C1 segment of cervical spinal cord (tissue), 14 donors: Measurements from ENCODE around the gene CNTNAP2.
A peak's percentile ranks its signal among the peaks of the same experiment; 100 is the strongest.

Experiments
- DNase-seq, 14 donors: peaks; one replicate each; lab custom pipeline; 2025; lab: John Stamatoyannopoulos, UW

CNTNAP2 gene

DNA sequence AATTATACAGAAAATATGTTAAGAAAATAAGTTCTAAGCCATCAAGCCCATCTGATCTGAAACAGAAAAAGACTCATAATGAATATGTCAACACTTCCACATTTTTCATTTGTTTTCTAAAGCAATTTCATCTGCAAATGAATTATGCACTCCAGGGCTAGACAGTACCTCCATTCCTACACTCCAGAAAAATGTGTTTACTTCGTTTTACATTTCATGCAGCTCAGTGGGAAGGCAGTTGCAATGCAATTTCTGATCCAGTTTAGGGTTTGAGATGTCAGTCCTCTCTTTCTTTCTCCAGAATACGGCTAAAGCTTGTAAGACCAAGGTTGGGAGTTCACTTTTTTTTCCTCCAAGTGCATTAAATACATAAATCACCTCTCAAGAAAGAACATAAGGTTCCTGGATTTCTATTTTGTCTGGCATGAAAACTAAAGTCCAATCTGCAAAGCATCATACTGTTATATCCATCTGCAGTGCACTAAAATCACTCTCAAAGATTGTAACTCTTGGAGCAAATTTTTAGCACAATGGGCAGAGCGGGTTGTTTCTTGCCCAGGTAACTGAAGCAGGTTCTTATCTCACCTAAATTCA, 2125.2 kb downstream of the CNTNAP2 start:
- DNase-seq = no peak

DNA sequence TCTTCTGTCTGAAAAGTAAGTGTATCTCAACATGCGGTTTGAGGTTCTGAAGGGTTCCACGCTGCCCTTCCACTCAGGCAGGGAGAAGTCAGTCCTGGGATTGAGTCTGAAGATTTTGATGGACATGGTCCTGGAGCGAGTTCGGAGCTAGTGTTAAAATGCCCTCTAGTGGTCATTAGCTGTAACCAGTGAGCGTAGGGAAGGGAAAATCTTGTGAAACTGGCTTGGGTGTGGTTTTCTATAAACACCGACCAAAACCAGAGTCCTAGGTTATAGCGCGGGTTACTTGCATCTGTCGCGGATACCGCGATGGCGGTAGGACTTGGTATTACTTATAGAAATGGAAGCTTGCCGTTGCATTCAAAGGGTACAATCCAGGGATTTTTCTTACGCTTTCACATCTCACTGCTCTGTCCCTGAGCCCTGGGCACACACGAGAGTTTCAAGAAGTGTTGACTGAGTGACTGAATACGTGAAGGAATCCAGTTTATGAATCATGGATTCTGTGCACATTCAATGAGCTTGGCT, 2125.8 kb downstream of the CNTNAP2 start:
- DNase-seq = peak in 3 of 14 donors; percentile 7 to 43 (median 19)

GRCh38 chr7:148245381-148245780, 2128.8 kb downstream of the CNTNAP2 start:
- no peak for DNase-seq

DNA sequence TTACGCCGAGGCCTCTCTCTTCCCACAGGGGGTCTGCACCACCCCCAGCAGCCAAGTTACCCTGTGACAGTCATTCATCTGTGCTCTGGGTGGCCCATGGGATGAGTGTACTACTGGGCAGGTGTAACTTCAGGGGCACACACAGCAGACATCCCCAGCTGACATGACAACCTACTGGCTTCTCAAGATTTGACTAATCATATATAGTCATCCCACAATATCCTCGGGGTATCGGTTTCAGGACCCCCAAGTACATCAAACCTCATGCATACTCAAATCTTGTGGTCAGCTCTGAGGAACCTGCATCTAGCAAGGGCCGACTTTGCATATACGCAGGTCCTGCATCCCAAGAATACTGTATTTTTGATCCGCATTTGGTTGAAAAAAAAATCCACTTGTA, 2137.0 kb downstream of the CNTNAP2 start:
- no peak for DNase-seq

- DNase-seq = no peak
Observed at GRCh38 chr7:148255333-148255732, 2138.7 kb downstream of the CNTNAP2 start.

GRCh38 chr7:148256433-148256832, 2139.8 kb downstream of the CNTNAP2 start:
- DNase-seq = no peak

DNA sequence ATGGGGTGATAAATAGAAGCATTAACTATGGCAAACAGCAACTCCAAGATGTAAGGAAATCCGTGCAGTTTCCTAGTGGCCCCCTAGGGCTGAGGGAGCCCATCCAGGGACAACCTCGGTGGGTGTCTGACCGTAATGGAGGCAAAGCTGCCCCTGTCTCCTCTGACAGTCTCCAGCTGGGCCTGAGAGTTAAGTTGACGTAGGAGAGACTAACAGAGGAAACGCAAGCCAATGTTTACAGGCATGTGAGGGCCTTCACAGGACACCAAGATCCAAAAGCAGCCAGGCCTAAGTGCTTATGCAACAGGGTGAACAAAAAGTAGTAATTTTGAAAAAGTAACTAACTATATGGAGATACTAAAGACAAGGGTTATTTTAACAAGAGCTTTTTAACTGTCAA, 2144.0 kb downstream of the CNTNAP2 start:
- DNase-seq = no peak

- DNase-seq = no peak
Observed at GRCh38 chr7:148261523-148261922, 2144.9 kb downstream of the CNTNAP2 start.

DNA sequence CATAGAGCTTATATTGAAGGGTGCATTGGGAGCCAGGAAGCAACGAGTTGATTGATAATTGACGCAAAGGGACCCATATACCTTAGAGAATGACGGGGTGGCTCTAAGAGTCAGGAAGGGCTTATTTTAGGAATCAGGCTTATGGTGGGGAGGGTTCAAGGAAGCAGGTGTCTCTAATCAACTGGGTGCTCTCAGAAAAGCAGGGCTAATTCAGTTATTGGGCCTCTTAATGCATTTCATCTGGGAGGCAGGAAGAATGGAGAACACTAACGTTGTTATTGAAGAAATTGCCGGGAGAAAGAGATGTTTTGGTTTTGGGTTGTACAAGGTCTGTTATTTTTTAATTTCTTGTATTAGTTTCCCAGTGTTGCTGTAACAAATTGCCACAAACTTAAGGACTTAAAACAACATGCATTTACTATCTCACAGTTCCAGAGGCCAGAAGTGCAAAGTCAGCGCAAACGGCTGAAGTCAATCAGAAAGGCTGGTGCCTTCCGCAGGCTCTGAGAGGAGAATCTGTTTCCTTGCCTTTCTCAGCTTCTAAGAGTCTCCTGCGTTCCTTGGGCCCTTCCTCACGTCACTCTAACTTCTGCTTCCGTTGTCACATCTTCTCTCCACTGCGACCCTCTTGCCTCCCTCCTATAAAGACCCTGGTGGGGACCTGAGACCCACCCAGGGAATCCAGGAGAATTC, 2145.5 kb downstream of the CNTNAP2 start:
- no peak for DNase-seq

DNA sequence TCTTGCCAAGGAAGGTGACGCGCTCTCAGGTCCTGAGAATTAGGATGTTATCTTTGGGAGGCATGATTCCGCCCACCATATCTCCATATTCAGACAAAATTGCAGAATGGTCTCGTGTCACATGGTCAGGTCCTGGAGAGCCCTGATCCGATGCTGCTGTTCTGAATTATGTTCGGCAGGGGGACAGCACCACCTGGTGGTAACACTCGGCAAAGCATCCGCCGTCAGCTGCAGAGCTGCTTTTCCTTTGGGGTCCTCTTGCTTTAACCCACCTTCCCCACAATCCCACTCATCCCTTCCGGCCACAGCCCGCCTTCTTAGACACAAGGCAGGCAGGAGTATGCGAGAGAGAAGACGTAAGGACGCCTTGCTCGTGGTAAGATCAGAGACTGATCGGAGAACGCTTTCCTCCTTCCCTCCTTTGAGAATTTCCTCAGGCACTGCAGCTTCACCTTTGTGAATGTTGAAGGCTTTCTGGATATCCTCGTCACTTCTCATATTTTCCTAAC, 2146.2 kb downstream of the CNTNAP2 start:
- DNase-seq = peak in 11 of 14 donors; percentile 10 to 63 (median 23)

GRCh38 chr7:148264933-148265557, 2148.4 kb downstream of the CNTNAP2 start:
- no peak for DNase-seq

DNA sequence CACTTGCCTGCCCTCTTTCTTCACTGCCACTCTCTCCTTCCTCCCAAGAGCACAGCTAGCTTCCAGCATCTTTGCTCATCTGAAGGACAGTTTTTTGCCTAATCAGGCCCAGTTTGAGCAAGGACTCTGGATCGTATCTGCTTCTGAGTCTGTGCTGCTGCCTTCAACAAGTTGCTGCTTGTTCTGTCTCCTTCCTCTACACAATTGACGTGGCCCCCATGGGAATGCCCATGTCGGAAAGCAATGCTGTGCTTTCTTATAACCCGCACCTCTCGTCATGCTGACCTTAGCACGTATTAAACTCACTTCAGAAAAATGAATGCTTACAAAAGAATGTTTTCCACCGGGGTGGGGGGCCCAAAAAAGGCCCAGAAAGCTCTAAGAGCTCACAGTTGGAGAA, 2149.3 kb downstream of the CNTNAP2 start:
- no peak for DNase-seq

DNA sequence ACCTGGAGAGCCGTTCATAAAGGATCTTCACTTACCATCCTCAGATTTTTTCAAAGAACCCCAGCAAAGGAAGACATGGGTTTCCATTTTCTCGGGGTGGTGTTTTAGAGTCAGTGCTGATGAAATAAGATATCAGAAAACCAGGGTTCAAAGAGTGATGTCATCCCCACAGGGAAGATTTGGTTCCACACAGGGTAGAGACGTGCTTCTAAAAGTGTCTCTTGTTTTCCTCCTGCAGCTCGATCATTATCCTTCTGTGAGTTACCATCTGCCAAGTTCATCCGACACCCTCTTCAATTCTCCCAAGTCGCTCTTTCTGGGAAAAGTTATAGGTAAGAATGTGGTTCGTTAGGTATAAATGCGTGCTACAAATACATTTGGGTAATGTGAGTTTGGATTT, 2150.2 kb downstream of the CNTNAP2 start:
- no peak for DNase-seq

- no peak for DNase-seq
Observed at GRCh38 chr7:148270576-148270975, 2154.0 kb downstream of the CNTNAP2 start.

DNA sequence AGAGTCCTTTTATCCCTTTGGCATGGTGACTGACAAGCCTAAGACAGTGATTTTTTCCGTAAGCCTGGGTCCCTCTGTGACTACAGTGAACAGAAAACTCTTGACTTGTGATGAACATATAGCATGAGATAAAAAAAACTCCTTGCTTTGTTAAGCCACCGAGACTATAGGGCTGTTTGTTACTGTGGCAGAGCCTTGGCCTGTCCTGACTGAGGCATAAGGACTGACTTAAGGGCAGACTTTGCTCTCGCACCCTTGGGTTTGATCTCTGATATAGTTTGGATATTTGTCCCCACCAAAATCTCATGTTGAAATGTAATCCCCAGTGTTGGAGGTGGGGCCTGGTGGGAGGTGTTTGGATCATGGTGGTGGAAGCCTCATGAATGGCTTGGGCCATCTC, 2157.5 kb downstream of the CNTNAP2 start:
- DNase-seq = no peak

GRCh38 chr7:148275359-148275890, 2158.8 kb downstream of the CNTNAP2 start:
- DNase-seq = no peak

- no peak for DNase-seq
Observed at GRCh38 chr7:148276314-148277041, 2159.9 kb downstream of the CNTNAP2 start.

GRCh38 chr7:148277042-148277660, 2160.6 kb downstream of the CNTNAP2 start:
- no peak for DNase-seq

GRCh38 chr7:148286150-148286549, 2169.5 kb downstream of the CNTNAP2 start:
- no peak for DNase-seq

- DNase-seq = no peak
Observed at GRCh38 chr7:148287538-148287937, 2170.9 kb downstream of the CNTNAP2 start.

DNA sequence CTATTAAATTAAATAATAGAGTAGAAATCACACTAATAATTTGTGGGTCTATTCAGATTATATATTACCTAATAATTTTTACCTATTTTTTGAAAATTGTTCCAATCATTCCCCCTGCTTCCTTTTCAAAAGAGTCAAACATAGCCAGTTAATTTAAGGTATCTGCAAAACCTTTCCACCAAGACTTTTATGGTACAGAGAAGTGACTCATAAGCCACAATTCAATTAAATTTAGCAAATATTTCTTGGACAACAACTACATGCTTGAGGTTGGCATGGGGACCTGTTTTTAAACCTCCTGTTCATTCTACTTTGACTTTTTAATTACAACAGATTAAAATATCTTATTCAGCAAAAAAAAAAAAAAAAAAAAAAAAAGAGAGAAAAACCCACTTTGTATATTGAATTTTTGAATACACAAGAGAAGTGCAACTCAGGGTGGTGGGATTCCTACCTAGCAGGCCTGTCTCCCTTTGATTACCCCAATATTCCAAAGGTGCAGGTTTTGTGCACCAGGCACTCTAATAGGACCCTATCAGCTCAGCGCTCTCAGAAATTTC, 2172.1 kb downstream of the CNTNAP2 start:
- no peak for DNase-seq
